ENCODE measurements around the gene PRKCI.

DNA sequence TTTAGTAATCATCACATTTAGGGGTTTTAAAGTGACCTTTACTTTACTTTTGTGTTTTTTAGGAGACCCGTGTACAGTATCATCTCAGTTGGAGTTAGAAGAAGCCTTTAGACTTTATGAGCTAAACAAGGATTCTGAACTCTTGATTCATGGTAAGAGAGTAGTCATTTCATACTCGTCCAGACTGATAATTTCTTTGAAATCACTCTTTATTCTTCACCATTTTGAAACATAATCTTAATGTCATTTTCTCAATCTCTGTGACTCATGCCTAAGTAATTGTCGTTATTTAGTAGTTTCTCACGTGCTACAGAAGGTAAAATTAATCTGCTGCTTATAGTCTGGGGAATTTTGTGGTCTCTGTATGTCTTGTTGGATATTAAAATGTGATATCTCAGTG, 37.7 kb downstream of the PRKCI start:
- no peak for TF ChIP-seq SP1 (IDR thresholded peaks at IDR 0.05)
- TF ChIP-seq FOXA1 (IDR thresholded peaks at IDR 0.05), result no peak
- TF ChIP-seq ARNT (IDR thresholded peaks at IDR 0.05), result no peak
- TF ChIP-seq CTBP1 (IDR thresholded peaks at IDR 0.05; ENCODE audit: borderline replicate concordance), result no peak
- no peak for TF ChIP-seq NFRKB (IDR thresholded peaks at IDR 0.05)
